GM12878 (cell line): ENCODE measurements around the gene HSFX3. TPM values are rescaled to one million over a fixed set of nuclear protein-coding genes. Genes with fewer than 3 reads are reported as not detected.

ENCODE experiments used
- ATAC-seq: fragments of 200-7000 bp; cut with Tn5 transposase; 3 replicates; pipeline ENCODE4 v1.9.1; 2020; ENCODE audit warnings: mild to moderate bottlenecking, moderate library complexity
- BruUV-seq: library from RNA; stranded (reverse); fragments of 400-500 nt; replicated peaks from 2 replicates; lab custom pipeline; 2021; lab: Mats Ljungman, UMichigan
- CTCF ChIA-PET: fragments of 300-600 bp; sonication (Branson Sonifier 250); formaldehyde crosslinking; extraction: SDS; loops from one replicate; lab custom pipeline; 2021; ENCODE audit warnings: inconsistent platforms; lab: Yijun Ruan, JAX
- POLR2A ChIA-PET: fragments of 350-600 bp; formaldehyde crosslinking; extraction: SDS; loops from one replicate; lab custom pipeline; 2021; ENCODE audit warnings: inconsistent platforms; lab: Charles Lee
- RAD21 ChIA-PET: fragments of 300-600 bp; sonication (Branson Sonifier 250); formaldehyde crosslinking; loops from one replicate; lab custom pipeline; 2023; ENCODE audit warnings: antibody characterized with exemption; ENCODE audit not compliant: unreplicated experiment; lab: Charles Lee
- SMC1A ChIA-PET: fragments of 300-600 bp; sonication (Branson Sonifier 250); formaldehyde crosslinking; loops from one replicate; lab custom pipeline; 2023; ENCODE audit not compliant: unreplicated experiment, uncharacterized antibody; lab: Charles Lee
- DNase-seq: peaks from one replicate; pipeline ENCODE4 v3.0.0-alpha.2; 2011; ENCODE audit warnings: low read depth, low spot score
- FAIRE-seq: peaks from 3 replicates; lab custom pipeline; 2011; peaks lifted over from hg19 to GRCh38; lab: Jason Lieb, UNC
- H2AFZ ChIP-seq: 2 replicates; pipeline ENCODE4 v1.6.0; 2011; ENCODE audit warnings: low read depth, low read length, control low read depth; ENCODE audit not compliant: control insufficient read depth
- H3K27ac ChIP-seq: 2 replicates; pipeline ENCODE4 v1.5.1; 2011; ENCODE audit warnings: control low read depth; ENCODE audit not compliant: control insufficient read depth, insufficient read depth
- H3K27me3 ChIP-seq, 2 experiments: replicated peaks in 1 of 2; 2 replicates each; pipeline versions ENCODE4 v1.6.0 to v1.6.1; 2011; ENCODE audit warnings: low read length in 1 of 2; ENCODE audit not compliant: control insufficient read depth in 2 of 2, insufficient read depth in 2 of 2
- H3K36me3 ChIP-seq, 2 experiments: 2 replicates each; pipeline ENCODE4 v1.5.1; 2011; ENCODE audit warnings: low read length in 1 of 2; ENCODE audit not compliant: control insufficient read depth in 2 of 2, insufficient read depth in 2 of 2
- H3K4me1 ChIP-seq: 2 replicates; pipeline ENCODE4 v1.6.1; 2011; ENCODE audit warnings: mild to moderate bottlenecking, low read length, moderate library complexity, mixed read lengths; ENCODE audit not compliant: control insufficient read depth, insufficient read depth
- H3K4me2 ChIP-seq: 2 replicates; pipeline ENCODE4 v1.6.0; 2011; ENCODE audit warnings: control low read depth; ENCODE audit not compliant: control insufficient read depth, insufficient read depth
- H3K4me3 ChIP-seq: fragments of 200-600 bp; sonication (generic); 2 replicates; pipeline ENCODE4 v1.5.1; 2016
- H3K79me2 ChIP-seq: 2 replicates; pipeline ENCODE4 v1.6.0; 2011; ENCODE audit warnings: low read length; ENCODE audit not compliant: control insufficient read depth, insufficient read depth
- H3K9ac ChIP-seq: 2 replicates; pipeline ENCODE4 v1.8.0; 2011; ENCODE audit warnings: low read length, control low read depth, mixed read lengths; ENCODE audit not compliant: control insufficient read depth, insufficient read depth
- H3K9me3 ChIP-seq: replicated peaks from 3 replicates; pipeline ENCODE4 v1.5.1; 2011; ENCODE audit warnings: mild to moderate bottlenecking, low read length; ENCODE audit not compliant: control insufficient read depth, insufficient read depth
- H4K20me1 ChIP-seq: 2 replicates; pipeline ENCODE4 v1.6.0; 2011; ENCODE audit not compliant: control insufficient read depth, insufficient read depth
- CTCF ChIP-seq, 3 experiments: IDR thresholded peaks in 2 of 3; conservative IDR thresholded peaks in 1 of 3; 2 replicates each; pipeline ENCODE4 v1.5.1; 2011; ENCODE audit warnings: low read depth in 3 of 3, low read length in 3 of 3, mild to moderate bottlenecking in 3 of 3, control low read depth in 2 of 3, moderate library complexity in 2 of 3, inconsistent platforms in 1 of 3, mixed read lengths in 1 of 3; ENCODE audit not compliant: control insufficient read depth in 2 of 3, insufficient read depth in 1 of 3; ENCODE audit errors: extremely low read depth in 1 of 3
- GABPA ChIP-seq: IDR thresholded peaks from 2 replicates; pipeline ENCODE4 v1.6.1; 2014; ENCODE audit warnings: antibody characterized with exemption, low read depth, mild to moderate bottlenecking, inconsistent platforms
- RAD21 ChIP-seq: IDR thresholded peaks from 2 replicates; pipeline ENCODE4 v1.6.1; 2011; ENCODE audit warnings: mild to moderate bottlenecking, low read depth, low read length, moderate library complexity; ENCODE audit not compliant: insufficient read depth
- ZSCAN29 ChIP-seq: fragments of 450-650 bp; IDR thresholded peaks from 2 replicates; pipeline ENCODE4 v1.6.1; 2017; ENCODE audit warnings: mild to moderate bottlenecking, moderate library complexity
- WGBS: methylation state at CpG from one replicate; pipeline ENCODE4 v1.1.6; 2016; ENCODE audit warnings: low lambda C conversion rate; ENCODE audit not compliant: insufficient replicate concordance, insufficient coverage; ENCODE audit errors: missing lambda C conversion rate; 5-methylcytosine and 5-hydroxymethylcytosine counted together
- in situ Hi-C: fragments of 300-500 bp; cut with MboI; formaldehyde crosslinking; loops from 9 replicates; pipeline ENCODE4 v1.14.3; 2018; ENCODE audit warnings: mixed read lengths
- intact Hi-C: fragments of 100-400 bp; cut with micrococcal nuclease; formaldehyde crosslinking; loops from one replicate; pipeline ENCODE4 v1.14.2; 2022; ENCODE audit not compliant: unreplicated experiment
- polyA plus RNA-seq, 11 experiments: library from polyadenylated mRNA; depleted of rRNA in 4 of 11; unstranded in 6 of 11; stranded (reverse) in 5 of 11; fragments of >200 nt; fragmentation: Nextera tagmentation in 4 of 11; fragmentation: Illumina TruSeq in 1 of 11; extraction: Ambion mirVana in 4 of 11; extraction: Trizol in 1 of 11; gene quantifications; 1 replicate in 1 of 11; 2 replicates in 10 of 11; pipeline versions ENCODE4 v1.2.1 to v1.2.3, GENCODE V29; 2011 to 2016; ENCODE audit warnings: inconsistent platforms in 2 of 11, missing spikeins in 2 of 11, low read depth in 1 of 11
- total RNA-seq, 4 experiments: library from RNA; depleted of rRNA in 3 of 4; stranded (reverse); fragments of >200 nt in 3 of 4; fragmentation: Illumina TruSeq in 1 of 4; extraction: Trizol in 1 of 4; gene quantifications; 2 replicates each; pipeline versions ENCODE4 v1.2.1 to v1.2.3, GENCODE V29; 2013 to 2021

Gene HSFX3
- total and polyA plus RNA-seq, 10 of the 15 experiments (the other 5 are each of a cell fraction or from before 2014, with no cell fraction given): 0.05 to 0.40 (median 0.29) TPM; not detected in 5

- intact Hi-C loops: loop anchor here (10.0 kb wide), 1 partner anchor 114 kb away; no protein-coding TSS in a partner anchor
- POLR2A ChIA-PET: interaction anchor here (1.0 kb wide), 1 partner anchor 30 kb away, joined by 7 read pairs; the partner anchor contains the start of gene EOLA1
These were observed 39.3 kb downstream of the HSFX3 start for GRCh38 chrX:149510386-149510785.

More at GRCh38 chrX:149510386-149510785, 39.3 kb downstream of the HSFX3 start:
- no peak for TF ChIP-seq ZSCAN29
- TF ChIP-seq GABPA: no peak
- TF ChIP-seq RAD21: peak; percentile 45; the same call in 1 of the 2 replicates
- peak in 2 of 3 experiments; percentile 26 to 33; a peak in 3 of 6 replicates for TF ChIP-seq CTCF (IDR thresholded peaks at IDR 0.05 in 2 of 3, conservative IDR thresholded peaks at IDR 0.05 in 1 of 3; ENCODE audit: control insufficient read depth in 2 of 3, extremely low read depth in 1 of 3, insufficient read depth in 1 of 3, low read depth in 3 of 3, low read length in 3 of 3)
- H3K4me3 ChIP-seq: no peak overlapping the region
- ATAC-seq: peak; percentile 59
- H3K9me3 ChIP-seq: no peaks in the 10 kb centered on the region
- ChIA-PET SMC1A (interaction anchor here (1.2 kb wide), 1 partner anchor 18 kb away, joined by 6 read pairs; no protein-coding TSS in a partner anchor), RAD21 (interaction anchor here (0.9 kb wide), 1 partner anchor 30 kb away, joined by 4 read pairs; no protein-coding TSS in a partner anchor), CTCF (interaction anchor here (0.6 to 6.9 kb wide), 3 partner anchors 10 to 32 kb away, joined by 3 to 88 read pairs (median 5); no protein-coding TSS in a partner anchor)
- no peaks in the 10 kb centered on the region for H3K79me2 ChIP-seq
- no peak overlapping the region for H2AFZ ChIP-seq
- no peak for DNase-seq
- no peaks in the 10 kb centered on the region for H4K20me1 ChIP-seq
- in situ Hi-C loops: loop anchor here (25.0 kb wide), 1 partner anchor 1177 kb away; the partner anchor contains the start of gene MTMR1
- no peaks in the 10 kb centered on the region for H3K36me3 ChIP-seq
- H3K27me3 ChIP-seq: no peaks in the 10 kb centered on the region; a peak in 2 of 4 replicates
- WGBS: 12% methylated on average over 4 of the region's 4 CpGs
- BruUV-seq: no TSS peak
- FAIRE-seq: no peak
- H3K4me1 ChIP-seq: peaks cover 4% of the 10 kb centered on the region
- no peak overlapping the region for H3K27ac ChIP-seq
- no peak overlapping the region for H3K9ac ChIP-seq
- H3K4me2 ChIP-seq: no peak overlapping the region
